ENCODE measurements around the gene GNB3.
A peak's percentile ranks its signal among the peaks of the same experiment; 100 is the strongest.

The GNB3 gene

DNA sequence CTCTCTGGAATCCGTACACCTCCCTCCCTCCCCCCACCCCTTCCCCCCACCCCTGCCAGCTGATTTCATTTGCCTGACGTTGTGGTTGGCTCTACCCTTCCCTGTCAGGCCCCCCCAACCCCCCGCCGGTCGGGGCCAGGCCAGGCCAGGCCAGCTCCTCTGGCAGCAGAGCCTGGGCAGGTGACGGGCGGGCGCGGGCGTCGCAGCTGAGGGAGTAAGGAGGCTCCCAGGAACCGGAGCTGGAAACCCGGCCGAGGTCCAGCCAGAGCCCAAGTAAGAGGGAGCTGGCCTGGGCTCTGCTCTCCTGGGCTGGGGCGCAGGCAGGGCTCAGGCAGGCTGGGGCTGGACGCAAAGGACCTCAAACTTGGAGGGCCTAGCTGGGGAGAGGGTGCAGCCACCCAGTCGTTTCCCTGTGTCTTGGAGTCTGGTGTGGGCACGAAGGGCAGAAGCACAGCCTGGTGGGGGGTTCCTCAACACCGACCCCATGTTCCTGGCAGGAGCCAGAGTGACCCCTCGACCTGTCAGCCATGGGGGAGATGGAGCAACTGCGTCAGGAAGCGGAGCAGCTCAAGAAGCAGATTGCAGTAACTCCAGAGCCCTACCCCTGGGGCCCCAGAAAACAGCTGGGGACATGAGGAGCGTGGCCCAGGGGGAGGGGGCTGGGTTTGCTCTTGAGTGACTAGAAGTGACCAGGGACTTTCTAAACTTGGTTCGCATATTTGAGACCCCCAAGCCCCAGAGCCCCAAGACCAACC is at the start of gene GNB3:
Gene GNB3, plus strand, starts transcription at position 165 of the 755 bp plus-strand sequence. Its CDS starts 363 bp downstream, at position 528.
- no peak for DNase-seq

DNA sequence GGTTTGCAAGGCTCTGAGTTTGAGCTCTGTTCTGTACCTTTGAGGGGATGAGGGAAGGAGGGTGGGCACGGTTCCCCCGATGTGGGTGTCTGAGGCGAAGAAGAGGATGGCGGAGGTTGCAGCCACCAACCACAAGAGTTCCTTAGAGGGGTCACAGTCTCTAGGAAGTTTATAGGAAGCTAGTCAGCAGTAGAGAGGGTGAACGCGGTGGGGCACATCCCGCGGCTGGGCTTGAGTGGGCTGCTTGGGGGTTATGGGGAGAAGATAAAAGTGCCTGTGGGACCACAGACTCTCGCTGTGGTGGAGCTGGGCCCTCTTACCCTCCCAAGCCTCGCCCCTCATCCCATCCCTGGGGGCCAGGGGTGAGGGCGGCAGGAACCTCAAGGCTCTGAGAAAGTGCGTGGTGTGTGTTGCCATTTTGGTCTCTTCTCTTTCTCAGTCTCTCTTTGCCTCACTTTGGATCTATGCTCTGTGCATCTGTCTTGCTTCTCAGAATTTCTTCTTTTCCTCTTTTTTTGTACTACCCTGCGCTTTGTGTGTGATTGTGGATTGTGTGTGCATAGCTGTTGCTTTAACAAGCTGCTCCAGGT is 48.7 kb upstream of the GNB3 start:
- peak; percentile 39 for DNase-seq

DNA sequence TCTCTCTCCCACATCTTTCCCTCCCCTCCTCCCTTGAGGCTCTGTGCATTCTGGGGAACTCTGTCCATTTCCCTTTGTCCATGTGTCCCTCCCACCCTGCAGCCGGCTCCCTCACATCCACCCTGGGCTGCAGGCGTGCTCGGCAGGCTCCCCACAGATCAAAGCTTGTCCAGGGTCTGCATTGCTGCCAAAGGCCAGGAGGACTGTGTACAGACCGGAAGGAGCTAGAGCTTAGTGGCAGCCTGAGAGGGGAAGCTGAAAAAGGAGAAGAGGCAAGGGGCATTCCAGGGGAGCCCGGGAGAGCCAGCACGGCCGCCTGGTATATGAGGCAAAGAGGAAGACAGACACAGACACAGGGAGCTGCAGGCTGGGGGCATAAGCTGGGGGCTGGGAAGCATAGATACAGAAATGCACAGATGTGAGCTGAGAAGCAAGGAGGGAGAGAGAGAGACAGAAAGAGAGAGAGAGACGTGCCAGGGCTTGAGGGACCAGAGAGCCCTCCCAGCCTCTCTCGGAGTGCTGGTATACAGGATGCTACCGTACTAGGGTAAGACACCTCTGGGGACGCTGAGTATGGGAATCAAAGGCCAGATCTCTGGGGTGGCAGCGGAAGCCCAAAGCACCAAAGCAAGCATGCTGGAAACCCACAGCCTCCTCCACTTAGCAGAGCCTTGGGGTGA is 48.1 kb upstream of the GNB3 start:
- peak; percentile 76 for DNase-seq

DNA sequence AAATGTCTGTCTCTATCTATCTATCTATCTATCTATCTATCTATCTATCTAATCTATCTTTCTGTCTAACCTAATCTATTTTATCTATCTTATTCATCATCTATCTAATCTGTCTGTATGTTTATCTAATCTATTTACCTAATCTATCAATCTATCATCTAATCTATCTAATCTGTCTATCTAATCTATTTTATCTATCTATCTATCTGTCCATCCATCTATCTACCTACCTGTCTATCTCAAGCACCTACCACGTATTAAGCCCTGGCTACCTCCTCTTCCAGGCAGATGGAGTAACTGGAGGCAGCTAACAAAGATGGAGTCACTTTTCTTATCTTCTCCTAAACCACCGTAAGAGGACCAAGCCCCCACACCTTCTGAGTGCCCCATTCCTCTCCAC is 45.6 kb upstream of the GNB3 start:
- no peak for DNase-seq

DNA sequence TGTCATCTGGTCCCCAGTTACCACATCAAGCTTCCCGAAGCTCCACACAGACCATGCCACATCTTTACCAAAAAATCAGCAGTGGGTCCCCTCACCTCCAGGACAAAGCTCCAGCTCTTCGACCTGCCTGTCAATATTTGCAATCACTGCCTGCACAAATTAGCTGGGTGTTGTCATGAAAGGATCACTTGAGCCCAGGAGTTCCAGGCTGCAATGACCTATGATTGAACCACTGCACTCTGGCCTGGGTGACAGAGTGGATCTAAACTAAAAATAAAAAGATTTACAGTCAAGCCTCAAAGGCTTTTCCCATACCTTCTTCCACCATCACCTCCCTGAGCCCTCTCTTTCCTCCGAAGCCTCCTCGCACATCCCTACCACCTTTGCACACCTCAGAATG is 44.1 kb upstream of the GNB3 start:
- DNase-seq, result no peak

DNA sequence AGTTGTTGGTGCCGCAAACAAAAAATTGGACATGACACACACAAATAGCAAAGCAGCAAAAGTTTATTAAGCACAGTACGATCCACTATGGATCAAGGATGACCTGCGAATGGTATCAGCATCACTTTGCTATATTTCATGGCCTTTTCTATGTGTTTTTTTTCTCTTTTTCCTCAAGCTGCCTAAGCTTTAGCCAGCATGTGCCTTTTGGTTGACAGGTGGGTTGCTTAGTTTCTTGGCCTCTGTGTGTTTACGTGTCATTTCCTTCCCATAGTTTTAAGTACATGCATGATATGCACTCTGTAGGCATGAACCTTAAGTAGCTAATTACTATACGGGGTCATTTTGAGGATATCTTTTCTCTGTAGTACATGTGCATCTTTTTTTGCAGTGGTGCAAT is 41.6 kb upstream of the GNB3 start:
- DNase-seq, result no peak

DNA sequence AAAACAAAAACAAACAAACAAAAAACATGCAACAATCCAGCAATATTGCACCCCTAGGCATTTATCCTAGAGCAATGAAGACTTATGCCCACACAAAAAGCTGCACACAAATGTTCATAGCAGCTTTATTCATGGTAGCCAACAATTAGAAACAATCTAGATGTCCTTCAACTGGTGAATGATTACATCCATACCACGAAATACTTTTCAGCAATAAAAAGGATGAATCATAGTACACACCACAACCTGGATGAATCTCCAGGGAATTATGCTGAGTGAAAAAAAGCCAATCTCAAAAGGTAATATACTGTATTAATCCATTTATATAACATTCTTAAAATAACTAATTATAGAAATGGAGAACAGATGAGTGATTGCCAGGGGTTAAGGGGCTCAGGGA is 33.6 kb upstream of the GNB3 start:
- no peak for DNase-seq

DNA sequence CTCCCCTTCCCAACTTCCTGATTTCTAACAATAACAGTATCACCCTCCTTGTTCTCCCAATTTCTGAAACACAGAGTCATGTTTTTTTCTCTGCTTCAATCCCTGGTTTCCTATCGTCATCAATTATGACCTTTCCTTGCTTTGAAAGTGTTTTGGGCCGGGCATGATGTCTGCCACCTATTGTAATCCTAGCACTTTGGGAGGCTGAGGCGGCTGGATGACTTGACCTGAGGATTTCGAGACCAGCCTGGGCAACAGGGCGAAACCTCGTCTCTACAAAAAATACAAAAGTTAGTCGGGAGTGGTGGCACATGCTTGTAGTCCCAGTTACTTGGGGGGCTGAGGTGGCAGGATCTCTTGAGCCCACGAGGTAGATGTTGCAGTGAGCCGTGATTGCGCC is 31.7 kb upstream of the GNB3 start:
- no peak for DNase-seq

DNA sequence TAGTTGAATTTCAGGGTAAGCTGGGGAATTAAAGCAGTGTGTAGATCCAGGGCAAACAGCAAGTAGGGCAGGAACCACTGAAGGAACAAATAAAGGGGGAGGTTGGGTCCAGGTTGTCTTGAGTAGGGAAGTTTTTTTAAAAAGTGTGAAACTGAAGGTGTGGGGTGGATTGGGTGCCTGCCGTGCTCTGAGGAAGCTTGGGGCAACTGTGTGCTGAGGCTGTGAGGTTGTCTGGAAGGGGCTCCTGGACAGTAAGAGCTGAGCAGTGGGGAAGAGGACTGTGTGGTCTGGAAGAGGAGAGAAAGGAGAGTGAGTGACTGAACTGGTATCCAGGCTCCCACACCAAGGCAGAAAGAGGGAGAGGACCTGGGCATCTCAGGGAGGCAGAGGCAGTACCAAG is 30.0 kb upstream of the GNB3 start:
- no peak for DNase-seq

DNA sequence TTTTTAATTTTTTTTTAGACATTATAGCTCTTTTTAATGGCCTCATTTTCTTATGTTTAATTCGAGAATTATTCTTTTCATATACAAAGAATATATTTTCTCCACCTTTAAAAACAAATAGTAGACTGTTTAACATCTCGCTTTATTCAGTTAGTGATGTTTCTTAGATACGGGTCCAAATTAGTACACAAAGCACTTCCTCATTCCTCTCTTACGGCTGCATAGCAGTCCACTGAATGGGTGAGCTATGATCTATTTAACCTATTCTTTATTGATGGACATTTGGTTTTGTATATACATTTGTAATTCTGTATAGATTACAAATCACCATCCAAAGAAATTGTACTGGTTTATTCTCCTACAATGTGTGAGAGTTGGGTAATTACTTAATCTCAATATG is 27.4 kb upstream of the GNB3 start:
- no peak for DNase-seq

DNA sequence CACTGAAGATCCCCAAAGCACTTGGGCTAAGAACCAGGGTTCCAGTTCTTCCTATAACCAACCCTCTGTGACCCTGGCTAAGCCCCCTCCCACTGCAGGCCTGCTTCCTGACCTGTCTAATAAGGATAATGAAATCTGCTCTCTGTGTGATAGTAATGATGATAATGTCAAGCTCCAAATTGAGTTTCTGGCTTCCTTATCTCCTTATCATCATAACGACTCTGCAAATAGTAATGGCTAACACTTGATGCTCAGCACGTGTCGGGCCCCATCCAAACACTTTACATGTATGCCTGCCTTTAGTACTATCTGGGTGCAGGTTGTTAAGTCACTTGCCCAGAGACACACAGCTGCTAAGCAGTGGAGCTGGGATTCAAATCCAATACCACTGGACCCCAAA is 24.1 kb upstream of the GNB3 start:
- DNase-seq, result no peak

DNA sequence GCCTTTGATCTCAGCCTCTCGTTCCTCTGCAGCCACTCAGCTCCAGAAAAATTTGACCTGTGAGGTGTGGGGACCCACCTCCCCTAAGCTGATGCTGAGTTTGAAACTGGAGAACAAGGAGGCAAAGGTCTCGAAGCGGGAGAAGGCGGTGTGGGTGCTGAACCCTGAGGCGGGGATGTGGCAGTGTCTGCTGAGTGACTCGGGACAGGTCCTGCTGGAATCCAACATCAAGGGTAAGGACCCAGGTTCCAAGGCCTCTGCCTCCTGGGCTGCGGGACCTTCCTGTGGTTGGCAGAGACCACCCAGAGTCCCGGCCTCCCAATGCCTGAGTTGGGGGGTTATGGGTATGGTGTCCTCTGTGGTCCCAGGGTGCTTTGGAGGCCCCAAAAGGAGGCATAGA is 23.6 kb upstream of the GNB3 start:
- DNase-seq, result no peak

DNA sequence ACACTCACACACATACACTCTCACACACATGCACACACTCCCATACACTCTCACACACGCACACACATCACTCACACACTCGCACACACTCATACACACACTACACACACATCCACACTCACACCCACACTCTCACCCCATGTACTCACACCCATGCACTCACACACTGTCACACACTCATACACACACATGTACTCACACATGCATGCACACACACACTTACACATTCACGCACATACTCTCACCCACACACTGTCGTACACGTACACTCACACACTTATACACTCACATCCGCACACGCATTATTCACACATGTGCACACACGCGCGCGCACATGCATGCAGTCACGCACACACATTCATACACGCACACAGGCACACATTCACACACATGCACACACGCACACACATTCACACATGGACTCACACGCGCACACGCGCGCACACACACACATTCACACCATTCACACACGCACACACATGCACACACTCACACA is 23.0 kb upstream of the GNB3 start:
- no peak for DNase-seq

DNA sequence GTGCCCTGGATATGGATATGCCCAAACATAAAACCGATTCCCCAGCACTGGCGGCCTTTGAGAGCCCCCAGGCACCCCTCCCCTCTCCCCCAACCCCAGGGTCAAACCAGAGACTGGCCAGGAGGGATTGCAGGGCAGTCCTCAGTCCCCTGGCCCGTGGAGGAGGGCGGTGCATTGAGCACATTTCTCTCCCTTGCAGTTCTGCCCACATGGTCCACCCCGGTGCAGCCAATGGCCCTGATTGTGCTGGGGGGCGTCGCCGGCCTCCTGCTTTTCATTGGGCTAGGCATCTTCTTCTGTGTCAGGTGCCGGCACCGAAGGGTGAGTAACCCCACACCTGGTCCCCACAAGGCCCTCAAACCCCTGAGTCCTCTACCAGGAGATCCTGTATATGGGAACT is 22.5 kb upstream of the GNB3 start:
- no peak for DNase-seq

DNA sequence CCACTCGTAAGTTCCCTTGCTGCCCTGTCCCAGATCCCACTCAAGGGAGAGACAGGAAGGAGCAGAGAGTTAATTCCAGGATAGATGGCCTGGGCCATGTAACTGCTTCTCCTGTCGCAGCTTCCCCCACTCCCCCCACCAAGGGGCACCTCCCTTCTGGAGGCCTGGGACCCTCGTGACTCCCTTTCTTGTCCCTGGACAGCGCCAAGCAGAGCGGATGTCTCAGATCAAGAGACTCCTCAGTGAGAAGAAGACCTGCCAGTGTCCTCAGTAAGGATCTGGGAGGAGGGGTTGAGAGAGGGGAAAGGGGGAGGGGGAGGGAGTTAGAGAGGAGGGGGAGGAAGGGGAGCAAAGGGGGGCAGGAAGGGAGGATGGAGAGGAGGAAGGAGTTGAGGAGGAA is 22.1 kb upstream of the GNB3 start:
- no peak for DNase-seq

DNA sequence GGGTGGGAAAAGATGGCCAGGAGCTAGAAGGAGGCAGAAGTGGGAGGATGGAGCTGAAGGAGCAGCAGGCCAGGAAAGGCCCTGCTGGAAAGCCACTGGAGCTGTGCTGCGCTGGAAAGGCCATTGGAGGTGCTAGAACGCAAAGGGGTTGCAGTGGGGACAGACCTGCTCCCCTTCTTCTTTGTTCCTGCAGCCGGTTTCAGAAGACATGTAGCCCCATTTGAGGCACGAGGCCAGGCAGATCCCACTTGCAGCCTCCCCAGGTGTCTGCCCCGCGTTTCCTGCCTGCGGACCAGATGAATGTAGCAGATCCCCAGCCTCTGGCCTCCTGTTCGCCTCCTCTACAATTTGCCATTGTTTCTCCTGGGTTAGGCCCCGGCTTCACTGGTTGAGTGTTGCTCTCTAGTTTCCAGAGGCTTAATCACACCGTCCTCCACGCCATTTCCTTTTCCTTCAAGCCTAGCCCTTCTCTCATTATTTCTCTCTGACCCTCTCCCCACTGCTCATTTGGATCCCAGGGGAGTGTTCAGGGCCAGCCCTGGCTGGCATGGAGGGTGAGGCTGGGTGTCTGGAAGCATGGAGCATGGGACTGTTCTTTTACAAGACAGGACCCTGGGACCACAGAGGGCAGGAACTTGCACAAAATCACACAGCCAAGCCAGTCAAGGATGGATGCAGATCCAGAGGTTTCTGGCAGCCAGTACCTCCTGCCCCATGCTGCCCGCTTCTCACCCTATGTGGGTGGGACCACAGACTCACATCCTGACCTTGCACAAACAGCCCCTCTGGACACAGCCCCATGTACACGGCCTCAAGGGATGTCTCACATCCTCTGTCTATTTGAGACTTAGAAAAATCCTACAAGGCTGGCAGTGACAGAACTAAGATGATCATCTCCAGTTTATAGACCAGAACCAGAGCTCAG is 21.4 kb upstream of the GNB3 start:
- no peak for DNase-seq

DNA sequence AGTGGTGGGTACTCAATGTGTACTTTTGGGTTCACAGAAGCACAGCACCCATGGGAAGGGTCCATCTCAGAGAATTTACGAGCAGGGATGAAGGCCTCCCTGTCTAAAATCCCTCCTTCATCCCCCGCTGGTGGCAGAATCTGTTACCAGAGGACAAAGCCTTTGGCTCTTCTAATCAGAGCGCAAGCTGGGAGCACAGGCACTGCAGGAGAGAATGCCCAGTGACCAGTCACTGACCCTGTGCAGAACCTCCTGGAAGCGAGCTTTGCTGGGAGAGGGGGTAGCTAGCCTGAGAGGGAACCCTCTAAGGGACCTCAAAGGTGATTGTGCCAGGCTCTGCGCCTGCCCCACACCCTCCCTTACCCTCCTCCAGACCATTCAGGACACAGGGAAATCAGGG is 20.6 kb upstream of the GNB3 start:
- no peak for DNase-seq

DNA sequence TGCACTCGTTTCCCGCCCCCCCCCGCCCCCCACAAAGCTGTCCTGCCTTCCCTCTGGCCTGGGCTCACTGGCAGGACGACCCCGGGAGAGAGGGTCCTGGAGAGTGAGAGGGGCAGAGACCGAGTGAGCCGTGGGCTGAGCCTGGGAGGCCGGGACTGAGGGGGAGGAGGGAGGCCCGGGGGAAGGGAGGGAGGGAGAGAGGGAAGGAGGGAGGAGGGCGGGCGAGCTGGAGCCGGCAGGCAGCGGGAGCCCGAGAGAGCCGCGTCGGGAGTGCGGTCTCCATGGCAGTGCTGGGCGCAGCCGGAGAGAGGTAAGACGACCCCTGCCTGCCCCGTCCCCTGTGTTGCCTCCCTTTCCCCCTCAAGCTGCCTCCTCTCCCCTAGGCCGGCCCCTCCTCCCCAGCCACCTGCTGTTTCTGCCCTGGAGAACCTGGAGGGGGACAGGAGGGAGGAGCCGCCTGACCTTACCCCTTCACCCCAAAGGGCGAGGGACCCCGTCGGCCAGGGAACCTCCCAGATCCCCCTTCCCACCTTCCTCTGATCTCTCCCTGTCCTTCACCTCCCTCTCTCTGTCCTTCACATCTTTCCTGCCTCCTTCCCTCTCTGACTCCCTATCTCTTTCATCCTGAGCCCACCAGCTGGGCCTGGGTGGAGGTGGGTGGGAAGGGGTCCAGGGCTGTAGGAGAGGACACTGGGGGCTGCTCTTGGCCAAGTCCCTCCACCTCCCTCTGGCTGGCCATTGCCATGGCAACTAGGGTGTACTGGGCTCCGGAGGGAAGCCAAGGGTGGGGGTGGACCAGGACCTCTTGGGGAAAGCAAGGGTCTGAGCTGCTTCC is 18.9 kb upstream of the GNB3 start, which contains the start of gene GPR162:
Gene GPR162, plus strand, starts transcription at position 231 of the 835 bp plus-strand sequence. CDS start 2,078 bp downstream, outside the sequence.
- peak; percentile 34 for DNase-seq

DNA sequence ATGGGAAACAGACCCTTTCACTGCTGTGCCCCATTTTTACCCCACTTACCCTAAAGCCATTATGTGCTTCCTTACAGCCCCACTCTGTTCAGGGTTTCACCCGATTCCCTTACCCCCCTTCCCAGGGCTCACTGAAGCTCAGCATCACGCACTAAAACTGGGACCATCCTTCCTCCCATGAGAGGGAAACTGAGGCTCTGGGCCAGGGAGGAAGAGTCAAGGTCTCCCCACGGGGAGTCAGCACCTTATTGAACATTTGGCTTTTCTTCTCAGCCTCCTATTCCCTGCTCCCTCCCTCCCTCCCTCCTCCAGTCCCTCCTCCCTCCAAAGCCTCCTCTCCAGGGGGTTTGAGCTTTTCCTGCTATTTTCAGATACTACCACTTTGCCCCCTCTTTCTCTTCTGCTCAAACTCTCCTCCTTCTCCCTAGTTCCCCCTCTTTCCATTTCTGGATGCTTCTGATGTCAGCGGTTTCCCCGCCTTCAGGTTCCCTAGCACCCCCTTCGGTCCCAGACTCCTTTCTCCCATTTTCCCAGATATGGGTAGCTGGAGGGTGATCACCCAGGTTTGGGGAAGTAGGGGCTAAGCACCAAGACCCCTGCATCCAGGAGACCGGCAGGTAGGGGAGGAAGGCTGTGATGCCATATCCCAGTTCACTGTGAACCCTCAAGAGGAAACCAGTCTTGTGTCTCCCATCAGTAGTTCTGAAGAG is 18.1 kb upstream of the GNB3 start:
- no peak for DNase-seq

DNA sequence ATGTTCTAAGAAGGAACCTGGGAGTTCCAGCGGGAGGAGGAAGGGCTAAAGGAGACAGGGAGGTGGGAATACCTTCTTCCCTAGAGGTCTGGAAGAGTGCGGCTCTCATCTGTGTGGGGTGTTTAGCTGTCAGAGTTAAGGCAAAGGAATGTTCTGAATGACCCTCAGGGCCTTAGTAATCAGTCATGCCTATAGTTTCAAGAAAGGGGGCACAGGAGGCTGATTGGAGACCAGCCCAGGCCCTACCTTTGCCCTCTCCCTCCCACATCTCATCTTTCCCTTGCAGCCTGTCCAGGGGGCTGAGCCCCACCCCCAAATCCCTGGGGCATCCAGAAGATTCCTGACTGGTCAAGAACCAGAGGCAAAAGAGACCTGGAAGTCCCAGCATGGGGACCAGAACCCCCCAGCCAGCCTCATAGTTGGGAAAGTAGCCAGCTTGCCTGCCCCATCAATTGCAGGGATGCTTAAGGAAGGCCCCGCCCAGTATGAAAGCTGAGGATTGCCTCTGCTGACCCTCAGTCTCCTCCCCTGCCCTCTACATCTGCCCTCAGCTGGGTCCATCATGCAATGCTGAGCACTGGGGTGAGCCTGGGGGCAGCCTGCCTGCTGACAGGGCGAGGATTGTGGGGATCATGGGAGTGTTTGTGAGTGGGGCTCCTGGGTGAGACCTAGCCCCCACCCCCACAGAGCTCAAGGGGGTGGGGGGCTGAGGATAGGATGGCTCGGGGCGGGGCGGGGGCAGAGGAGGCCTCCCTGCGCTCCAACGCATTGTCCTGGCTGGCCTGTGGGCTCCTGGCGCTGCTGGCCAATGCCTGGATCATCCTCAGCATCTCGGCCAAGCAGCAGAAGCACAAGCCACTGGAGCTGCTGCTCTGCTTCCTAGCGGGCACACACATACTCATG is 17.3 kb upstream of the GNB3 start:
- no peak for DNase-seq
